CD4-positive, alpha-beta T cell (primary cell): ENCODE results near the gene MAN1B1. TPM values are rescaled to one million over a fixed set of nuclear protein-coding genes. Genes with fewer than 3 reads are reported as not detected.

Experiments used
- ATAC-seq: fragments of 200-7000 bp; cut with Tn5 transposase; one replicate; pipeline ENCODE4 v1.10.0; 2022; ENCODE audit warnings: mild to moderate bottlenecking; ENCODE audit not compliant: poor library complexity
- CTCF ChIA-PET: fragments of 350-600 bp; sonication (Branson Sonifier 250); formaldehyde crosslinking; loops from one replicate; lab custom pipeline; 2021; ENCODE audit warnings: antibody characterized with exemption, inconsistent platforms; lab: Charles Lee
- POLR2A ChIA-PET: fragments of 350-600 bp; sonication (Branson Sonifier 250); formaldehyde crosslinking; loops from one replicate; lab custom pipeline; 2021; ENCODE audit warnings: antibody characterized with exemption, inconsistent platforms; lab: Charles Lee
- DNase-seq, 14 experiments: peaks; one replicate each; pipeline ENCODE4 v3.0.0-alpha.2; 2013 to 2020; ENCODE audit warnings: mixed read lengths in 2 of 14
- H3K27ac ChIP-seq, 2 donors: one replicate each; pipeline versions ENCODE4 v1.5.1 to v1.7.0; 2013; ENCODE audit warnings: low read length in 2 of 2, low read depth in 1 of 2, mild to moderate bottlenecking in 1 of 2
- H3K27me3 ChIP-seq, 2 experiments: 1 replicate in 1 of 2; 2 replicates in 1 of 2; pipeline versions ENCODE4 v1.6.1 to v1.7.0; 2013; ENCODE audit warnings: low read length in 2 of 2, control low read depth in 1 of 2, mild to moderate bottlenecking in 1 of 2, moderate library complexity in 1 of 2; ENCODE audit not compliant: insufficient read depth in 2 of 2, control insufficient read depth in 1 of 2
- H3K36me3 ChIP-seq: one replicate; pipeline ENCODE4 v1.6.1; 2013; ENCODE audit warnings: low read length, control low read depth; ENCODE audit not compliant: insufficient read depth
- H3K4me1 ChIP-seq: one replicate; pipeline ENCODE4 v1.6.1; 2013; ENCODE audit warnings: low read length, control low read depth; ENCODE audit not compliant: insufficient read depth
- H3K4me3 ChIP-seq: one replicate; pipeline ENCODE4 v1.5.1; 2013; ENCODE audit warnings: mild to moderate bottlenecking, low read length, moderate library complexity
- H3K9me3 ChIP-seq, 2 experiments: 1 replicate in 1 of 2; 2 replicates in 1 of 2; pipeline versions ENCODE4 v1.6.1 to v1.7.0; 2013; ENCODE audit warnings: low read length in 2 of 2, mild to moderate bottlenecking in 2 of 2, control low read depth in 1 of 2, moderate library complexity in 1 of 2; ENCODE audit not compliant: control insufficient read depth in 1 of 2, insufficient read depth in 1 of 2
- H3K27ac Mint-ChIP-seq: one replicate; pipeline ENCODE4 v1.8.0; 2020; ENCODE audit warnings: mixed read lengths
- H3K27me3 Mint-ChIP-seq: one replicate; pipeline ENCODE4 v1.8.0; 2021; ENCODE audit warnings: mixed read lengths
- H3K36me3 Mint-ChIP-seq: one replicate; pipeline ENCODE4 v1.8.0; 2021; ENCODE audit warnings: low read depth, mixed read lengths
- H3K4me1 Mint-ChIP-seq: one replicate; pipeline ENCODE4 v1.8.0; 2021; ENCODE audit warnings: low read depth, mixed read lengths
- H3K4me3 Mint-ChIP-seq: one replicate; pipeline ENCODE4 v1.8.0; 2020; ENCODE audit warnings: mild to moderate bottlenecking, mixed read lengths
- H3K9me3 Mint-ChIP-seq: one replicate; pipeline ENCODE4 v1.8.0; 2020; ENCODE audit warnings: mixed read lengths
- CTCF ChIP-seq: fragments of 200-600 bp; IDR thresholded peaks from one replicate; pipeline ENCODE4 v1.8.0; 2022; ENCODE audit warnings: antibody characterized with exemption, mild to moderate bottlenecking
- intact Hi-C, 2 experiments: fragments of 100-400 bp; cut with DNase I in 1 of 2; cut with micrococcal nuclease in 1 of 2; formaldehyde crosslinking; loops; one replicate each; pipeline versions ENCODE4 v1.15.1 to v1.9.0; 2023 to 2025; cut with DNase I, micrococcal nuclease
- total RNA-seq, 174 experiments: library from RNA in 2 of 174; stranded (reverse) in 2 of 174; gene quantifications; one replicate each; pipeline ENCODE4 v1.2.3 and lab custom pipeline; 2021 to 2026

MAN1B1 gene
- total RNA-seq, 2 experiments from 2014 or later: 60.9 to 66.9 TPM

GRCh38 chr9:137106662-137107250 is 20.0 kb downstream of the MAN1B1 start:
- H3K36me3 ChIP-seq: peaks cover 95% of the 10 kb centered on the region
- H3K27me3 Mint-ChIP-seq: no peaks in the 10 kb centered on the region
- no peak overlapping the region for H3K27ac ChIP-seq
- H3K4me3 ChIP-seq: no peak overlapping the region
- no peaks in the 10 kb centered on the region for H3K9me3 ChIP-seq
- H3K27me3 ChIP-seq: no peaks in the 10 kb centered on the region
- H3K27ac Mint-ChIP-seq: no peak overlapping the region
- no peak overlapping the region for H3K4me3 Mint-ChIP-seq
- no peaks in the 10 kb centered on the region for H3K9me3 Mint-ChIP-seq
- POLR2A ChIA-PET: no interaction called here
- no peaks in the 10 kb centered on the region for H3K4me1 ChIP-seq
- no peak for TF ChIP-seq CTCF
- intact Hi-C loops: no loop called here
- ATAC-seq (no peak), DNase-seq (no peak)
- H3K36me3 Mint-ChIP-seq: peaks cover 20% of the 10 kb centered on the region
- CTCF ChIA-PET: interaction anchor here (1.0 kb wide), 1 partner anchor 12 kb away, joined by 5 read pairs; no protein-coding TSS in a partner anchor
- no peaks in the 10 kb centered on the region for H3K4me1 Mint-ChIP-seq

- no peaks in the 10 kb centered on the region for H3K27me3 Mint-ChIP-seq
- ATAC-seq (no peak), DNase-seq (no peak)
- ChIA-PET CTCF (interaction anchor here (1.0 kb wide), 1 partner anchor 11 kb away, joined by 5 read pairs; no protein-coding TSS in a partner anchor), POLR2A (interaction anchor here (0.8 kb wide), 1 partner anchor 133 kb away, joined by 3 read pairs; no protein-coding TSS in a partner anchor)
- H3K27ac Mint-ChIP-seq: no peak overlapping the region
- H3K36me3 ChIP-seq: peaks cover 95% of the 10 kb centered on the region
- TF ChIP-seq CTCF: no peak
- no peaks in the 10 kb centered on the region for H3K9me3 ChIP-seq
- no peaks in the 10 kb centered on the region for H3K9me3 Mint-ChIP-seq
- intact Hi-C loops: no loop called here
- peaks cover 20% of the 10 kb centered on the region for H3K36me3 Mint-ChIP-seq
- H3K4me3 ChIP-seq: no peak overlapping the region
- no peaks in the 10 kb centered on the region for H3K27me3 ChIP-seq
- H3K4me1 ChIP-seq: peaks cover 6% of the 10 kb centered on the region
- no peak overlapping the region for H3K4me3 Mint-ChIP-seq
- no peaks in the 10 kb centered on the region for H3K4me1 Mint-ChIP-seq
- no peak overlapping the region for H3K27ac ChIP-seq
These were observed 20.6 kb downstream of the MAN1B1 start for GRCh38 chr9:137107312-137107921.

- H3K27me3 ChIP-seq: no peaks in the 10 kb centered on the region
- peaks cover 22% of the 10 kb centered on the region for H3K36me3 Mint-ChIP-seq
- peaks cover 12% of the 10 kb centered on the region for H3K4me1 ChIP-seq
- ChIA-PET POLR2A (interaction anchor here (0.5 to 1.8 kb wide), 3 partner anchors 12 to 169 kb away, joined by 3 to 6 read pairs (median 3); no protein-coding TSS in a partner anchor), CTCF (interaction anchor here (1.0 kb wide), 1 partner anchor 10 kb away, joined by 5 read pairs; no protein-coding TSS in a partner anchor)
- H3K4me3 ChIP-seq: no peak overlapping the region
- no peak for ATAC-seq
- H3K4me1 Mint-ChIP-seq: no peaks in the 10 kb centered on the region
- H3K27me3 Mint-ChIP-seq: no peaks in the 10 kb centered on the region
- no peaks in the 10 kb centered on the region for H3K9me3 ChIP-seq
- H3K4me3 Mint-ChIP-seq: no peak overlapping the region
- peaks cover 95% of the 10 kb centered on the region for H3K36me3 ChIP-seq
- no peak overlapping the region for H3K27ac ChIP-seq
- no peak for DNase-seq
- intact Hi-C loops: no loop called here
- no peaks in the 10 kb centered on the region for H3K9me3 Mint-ChIP-seq
- H3K27ac Mint-ChIP-seq: no peak overlapping the region
- no peak for TF ChIP-seq CTCF
These were observed 21.2 kb downstream of the MAN1B1 start for GRCh38 chr9:137107982-137108381.
